HepG2 (cell line): ENCODE data around the gene RCAN2. TPM values are rescaled to one million over a fixed set of nuclear protein-coding genes. Genes with fewer than 3 reads are reported as not detected.

Source experiments
- ATAC-seq: fragments of 200-7000 bp; cut with Tn5 transposase; 3 replicates; pipeline ENCODE4 v1.9.1; 2020; ENCODE audit warnings: mild to moderate bottlenecking, moderate library complexity
- BruUV-seq: library from RNA; stranded (reverse); fragments of 400-500 nt; replicated peaks from 2 replicates; lab custom pipeline; 2021; lab: Mats Ljungman, UMichigan
- CTCF ChIA-PET: fragments of 300-600 bp; formaldehyde crosslinking; extraction: SDS; loops from one replicate; lab custom pipeline; 2021; ENCODE audit warnings: low total read pairs, inconsistent platforms, low intra/inter-chr PET ratio; lab: Yijun Ruan, JAX
- POLR2A ChIA-PET: fragments of 350-600 bp; sonication (Branson Sonifier 250); formaldehyde crosslinking; loops from one replicate; lab custom pipeline; 2020; ENCODE audit warnings: antibody characterized with exemption, inconsistent platforms; lab: Yijun Ruan, JAX
- DNase-seq: peaks from one replicate; pipeline ENCODE4 v3.0.0-alpha.2; 2015; ENCODE audit warnings: low spot score
- FAIRE-seq: peaks from 3 replicates; lab custom pipeline; 2011; peaks lifted over from hg19 to GRCh38; lab: Jason Lieb, UNC
- H2AFZ ChIP-seq: one replicate; pipeline ENCODE4 v1.6.1; 2011; ENCODE audit warnings: low read length, inconsistent platforms
- H3K27ac ChIP-seq: fragments of 300-600 bp; 3 replicates; pipeline ENCODE4 v1.8.0; 2011; ENCODE audit warnings: mixed run types, mild to moderate bottlenecking, mixed read lengths, low read length, inconsistent platforms; ENCODE audit not compliant: insufficient read depth; ENCODE audit errors: extremely low read length
- H3K27me3 ChIP-seq, 2 experiments: fragments of 200-600 bp in 1 of 2; 2 replicates in 1 of 2; 3 replicates in 1 of 2; pipeline versions ENCODE4 v1.6.0 to v1.8.0; 2011; ENCODE audit warnings: low read length in 2 of 2, mild to moderate bottlenecking in 2 of 2, moderate library complexity in 2 of 2, inconsistent platforms in 1 of 2; ENCODE audit not compliant: insufficient read depth in 2 of 2, control insufficient read depth in 1 of 2
- H3K36me3 ChIP-seq, 2 experiments: fragments of 200-600 bp in 1 of 2; replicated peaks in 1 of 2; 2 replicates in 1 of 2; 3 replicates in 1 of 2; pipeline versions ENCODE4 v1.5.1 to v1.8.0; 2011; ENCODE audit warnings: low read length in 2 of 2, inconsistent platforms in 1 of 2; ENCODE audit not compliant: insufficient read depth in 2 of 2, control insufficient read depth in 1 of 2
- H3K4me1 ChIP-seq: 2 replicates; pipeline ENCODE4 v1.5.1; 2012; ENCODE audit warnings: low read length, inconsistent platforms; ENCODE audit not compliant: insufficient read depth
- H3K4me2 ChIP-seq: 2 replicates; pipeline ENCODE4 v1.6.0; 2011; ENCODE audit warnings: low read depth, low read length, inconsistent platforms
- H3K4me3 ChIP-seq, 3 experiments: fragments of 200-600 bp in 1 of 3; sonication (generic), shearing (Covaris generic) in 1 of 3; replicated peaks in 1 of 3; 2 replicates each; pipeline ENCODE4 v1.5.1; 2011 to 2016; ENCODE audit warnings: low read length in 3 of 3, inconsistent platforms in 2 of 3, low read depth in 2 of 3, mild to moderate bottlenecking in 2 of 3, control low read depth in 1 of 3, mixed read lengths in 1 of 3; ENCODE audit not compliant: insufficient read depth in 1 of 3
- H3K79me2 ChIP-seq: one replicate; pipeline ENCODE4 v1.6.1; 2011; ENCODE audit warnings: low read length, inconsistent platforms; ENCODE audit not compliant: insufficient read depth
- H3K9ac ChIP-seq: 2 replicates; pipeline ENCODE4 v1.6.0; 2011; ENCODE audit warnings: mild to moderate bottlenecking, low read depth, low read length, inconsistent platforms; ENCODE audit not compliant: insufficient read depth
- H3K9me3 ChIP-seq: 2 replicates; pipeline ENCODE4 v1.5.1; 2012; ENCODE audit warnings: mild to moderate bottlenecking, low read length
- H4K20me1 ChIP-seq: 2 replicates; pipeline ENCODE4 v1.6.0; 2011; ENCODE audit warnings: inconsistent platforms, mild to moderate bottlenecking, low read length, moderate library complexity; ENCODE audit not compliant: insufficient read depth
- CENPT ChIP-seq: sonication (generic); formaldehyde crosslinking; IDR thresholded peaks from 2 replicates; pipeline ENCODE4 v1.8.0; 2022; ENCODE audit warnings: low read depth, mild to moderate bottlenecking, moderate library complexity, missing genetic modification reagents
- HNRNPK ChIP-seq: fragments of 200-400 bp; formaldehyde crosslinking; IDR thresholded peaks from 2 replicates; pipeline ENCODE4 v1.6.1; 2018; ENCODE audit warnings: low read length, low read depth, moderate library complexity, mild to moderate bottlenecking; ENCODE audit not compliant: poor library complexity, severe bottlenecking
- HOXA3 ChIP-seq: sonication (generic); formaldehyde crosslinking; IDR thresholded peaks from 2 replicates; pipeline ENCODE4 v1.5.0; 2020; ENCODE audit warnings: missing genetic modification reagents
- JUN ChIP-seq: sonication (generic); formaldehyde crosslinking; IDR thresholded peaks from 2 replicates; pipeline ENCODE4 v1.4.0; 2020; ENCODE audit warnings: mild to moderate bottlenecking, missing genetic modification reagents
- MEIS1 ChIP-seq: sonication (generic); formaldehyde crosslinking; IDR thresholded peaks from 2 replicates; pipeline ENCODE4 v1.9.0; 2021; ENCODE audit warnings: mild to moderate bottlenecking, missing genetic modification reagents, moderate library complexity, borderline replicate concordance
- RBAK ChIP-seq: sonication (generic); formaldehyde crosslinking; IDR thresholded peaks from 2 replicates; pipeline ENCODE4 v1.5.1; 2020; ENCODE audit warnings: mild to moderate bottlenecking, missing genetic modification reagents
- RORA ChIP-seq: sonication (generic); formaldehyde crosslinking; IDR thresholded peaks from 2 replicates; pipeline ENCODE4 v1.5.0; 2020; ENCODE audit warnings: mild to moderate bottlenecking, missing genetic modification reagents, moderate library complexity
- SMAD9 ChIP-seq: sonication (generic); formaldehyde crosslinking; IDR thresholded peaks from 2 replicates; pipeline ENCODE4 v1.5.1; 2020; ENCODE audit warnings: mild to moderate bottlenecking, missing genetic modification reagents
- TARDBP ChIP-seq: sonication (generic); formaldehyde crosslinking; IDR thresholded peaks from 2 replicates; pipeline ENCODE4 v1.8.0; 2022; ENCODE audit warnings: mild to moderate bottlenecking, missing genetic modification reagents
- ZBTB21 ChIP-seq: sonication (generic); formaldehyde crosslinking; IDR thresholded peaks from 2 replicates; pipeline ENCODE4 v1.4.0; 2020; ENCODE audit warnings: missing genetic modification reagents
- ZC3H13 ChIP-seq: sonication (generic); formaldehyde crosslinking; IDR thresholded peaks from 2 replicates; pipeline ENCODE4 v1.8.1; 2023; ENCODE audit warnings: mild to moderate bottlenecking, missing genetic modification reagents, moderate library complexity
- ZFP82 ChIP-seq: sonication (generic); formaldehyde crosslinking; IDR thresholded peaks from 2 replicates; pipeline ENCODE4 v1.5.1; 2020; ENCODE audit warnings: mild to moderate bottlenecking, missing genetic modification reagents, borderline replicate concordance
- ZFY ChIP-seq: sonication (generic); formaldehyde crosslinking; IDR thresholded peaks from 2 replicates; pipeline ENCODE4 v1.4.0; 2020; ENCODE audit warnings: missing genetic modification reagents
- ZNF24 ChIP-seq: fragments of 450-650 bp; IDR thresholded peaks from 2 replicates; pipeline ENCODE4 v1.6.1; 2017; ENCODE audit warnings: antibody characterized with exemption, mild to moderate bottlenecking
- in situ Hi-C: cut with HindIII; loops from 2 replicates; pipeline ENCODE4 v1.10.0; 2017; ENCODE audit warnings: low pct_unique_long_range_greater_than_20kb; ENCODE audit not compliant: extremely low pct_ligation_motif_present
- intact Hi-C: fragments of 100-400 bp; cut with micrococcal nuclease; formaldehyde crosslinking; loops from one replicate; pipeline ENCODE4 v1.10.0; 2022; ENCODE audit not compliant: unreplicated experiment
- polyA plus RNA-seq, 8 experiments: library from polyadenylated mRNA; depleted of rRNA in 3 of 8; stranded (reverse) in 7 of 8; unstranded in 1 of 8; fragments of >200 nt; fragmentation: Illumina TruSeq in 4 of 8; extraction: Trizol in 4 of 8; gene quantifications; 2 replicates each; pipeline versions ENCODE4 v1.2.1 to v1.2.3, GENCODE V29; 2011 to 2016; ENCODE audit warnings: low read depth in 4 of 8, missing spikeins in 1 of 8, mixed read lengths in 1 of 8; ENCODE audit not compliant: insufficient read depth in 1 of 8
- total RNA-seq, 5 experiments: library from RNA; depleted of rRNA; stranded (reverse); fragments of >200 nt; fragmentation: Illumina TruSeq; extraction: Trizol; gene quantifications; 2 replicates each; pipeline ENCODE4 v1.2.3, GENCODE V29; 2016; ENCODE audit warnings: low read depth in 1 of 5
- TF ChIP-seq, protein P1 (sequence below): sonication (generic); formaldehyde crosslinking; IDR thresholded peaks from 2 replicates; pipeline ENCODE4 v1.4.0; 2020; ENCODE audit warnings: missing genetic modification reagents
- TF ChIP-seq, protein P2 (sequence below): sonication (generic); formaldehyde crosslinking; IDR thresholded peaks from 2 replicates; pipeline ENCODE4 v1.5.0; 2020; ENCODE audit warnings: mild to moderate bottlenecking, low read depth, missing genetic modification reagents, borderline replicate concordance

Gene RCAN2
- total and polyA plus RNA-seq, 2 of the 13 experiments (the other 11 are each of a cell fraction or from before 2014, with no cell fraction given) = not detected

GRCh38 chr6:46526607-46527006 is 35.4 kb upstream of the RCAN2 start (continued):
- no peak for TF ChIP-seq ZFY (CRISPR knock-in tag)
- no peak for TF ChIP-seq TARDBP

DNA sequence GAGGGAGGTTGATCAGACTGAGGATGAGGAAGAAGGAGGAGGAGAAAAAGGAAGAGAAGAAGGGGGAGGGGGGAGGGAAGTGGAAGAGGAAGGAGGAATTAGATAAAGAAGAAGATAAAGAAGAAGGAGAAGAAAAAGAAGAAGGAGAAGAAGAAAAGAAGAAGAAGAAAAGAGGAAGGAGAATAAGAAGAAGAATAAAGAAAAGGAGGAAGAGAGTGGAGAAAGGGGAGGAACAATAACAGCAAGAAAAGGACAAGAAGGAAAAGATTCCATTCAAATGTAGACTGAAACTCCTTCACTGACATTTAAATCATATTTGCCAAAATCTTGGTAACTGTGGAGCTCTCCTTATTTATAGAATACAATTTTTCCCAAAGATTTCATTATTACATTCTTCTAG is 34.3 kb upstream of the RCAN2 start:
- Histone ChIP-seq H3K4me3 (no peak overlapping the region), H3K9ac (no peak overlapping the region), H2AFZ (no peak overlapping the region), H3K79me2 (no peaks in the 10 kb centered on the region), H3K4me2 (no peak overlapping the region), H4K20me1 (no peaks in the 10 kb centered on the region), H3K27me3 (no peaks in the 10 kb centered on the region), H3K27ac (no peak overlapping the region), H3K9me3 (no peaks in the 10 kb centered on the region), H3K4me1 (no peaks in the 10 kb centered on the region), H3K36me3 (no peaks in the 10 kb centered on the region)
- TF ChIP-seq RORA (no peak), RBAK (no peak), HOXA3 (CRISPR knock-in tag) (no peak), HNRNPK (peak; percentile 89), SMAD9 (CRISPR knock-in tag) (no peak), CENPT (no peak), ZNF24 (no peak), ZC3H13 (no peak)
- ChIA-PET CTCF (no interaction called here), POLR2A (no interaction called here)
- ATAC-seq = no peak
- FAIRE-seq = no peak
- DNase-seq = no peak
- no TSS peak for BruUV-seq
- intact Hi-C loops = no loop called here
- in situ Hi-C loops = no loop called here

DNA sequence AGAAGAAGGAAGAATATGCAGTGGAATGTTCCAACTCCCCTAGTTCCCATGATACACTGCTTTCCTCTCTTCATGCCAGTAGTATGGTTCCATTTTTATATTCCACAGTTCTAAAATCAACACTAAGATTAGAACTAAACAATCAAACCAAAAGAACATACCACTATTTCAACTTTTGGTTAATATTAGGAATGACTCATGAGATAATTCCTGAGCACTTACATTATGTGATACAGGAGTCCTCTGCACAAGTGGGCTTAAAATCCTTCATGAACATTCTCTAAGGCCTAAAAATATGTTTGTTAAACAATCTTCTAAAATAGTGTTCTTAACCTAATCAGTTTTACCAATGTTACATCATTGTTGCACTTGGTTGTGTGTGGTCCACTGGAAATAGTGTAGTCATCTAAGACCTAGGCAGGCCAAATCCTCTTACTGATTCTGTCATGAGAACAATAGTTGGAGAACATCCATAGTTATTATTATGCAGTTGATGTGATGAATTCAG is 30.3 kb upstream of the RCAN2 start:
- DNase-seq (no peak), FAIRE-seq (no peak)
- Histone ChIP-seq H3K4me2 (no peak overlapping the region), H3K27me3 (no peaks in the 10 kb centered on the region), H3K9me3 (no peaks in the 10 kb centered on the region)
- intact Hi-C loops (no loop called here), in situ Hi-C loops (no loop called here)
- TF ChIP-seq ZFP82 (CRISPR knock-in tag) = no peak
- TF ChIP-seq, protein P1, sequence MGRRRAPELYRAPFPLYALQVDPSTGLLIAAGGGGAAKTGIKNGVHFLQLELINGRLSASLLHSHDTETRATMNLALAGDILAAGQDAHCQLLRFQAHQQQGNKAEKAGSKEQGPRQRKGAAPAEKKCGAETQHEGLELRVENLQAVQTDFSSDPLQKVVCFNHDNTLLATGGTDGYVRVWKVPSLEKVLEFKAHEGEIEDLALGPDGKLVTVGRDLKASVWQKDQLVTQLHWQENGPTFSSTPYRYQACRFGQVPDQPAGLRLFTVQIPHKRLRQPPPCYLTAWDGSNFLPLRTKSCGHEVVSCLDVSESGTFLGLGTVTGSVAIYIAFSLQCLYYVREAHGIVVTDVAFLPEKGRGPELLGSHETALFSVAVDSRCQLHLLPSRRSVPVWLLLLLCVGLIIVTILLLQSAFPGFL (CRISPR knock-in tag) = no peak
- TF ChIP-seq JUN (CRISPR knock-in tag) = no peak
- TF ChIP-seq ZBTB21 = no peak
- no peak for TF ChIP-seq MEIS1
- TF ChIP-seq, protein P2, sequence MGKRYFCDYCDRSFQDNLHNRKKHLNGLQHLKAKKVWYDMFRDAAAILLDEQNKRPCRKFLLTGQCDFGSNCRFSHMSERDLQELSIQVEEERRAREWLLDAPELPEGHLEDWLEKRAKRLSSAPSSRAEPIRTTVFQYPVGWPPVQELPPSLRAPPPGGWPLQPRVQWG (CRISPR knock-in tag) = no peak
- TF ChIP-seq, all 625 proteins: peak for 0
- no peaks in the 10 kb centered on the region for H4K20me1 ChIP-seq
- ATAC-seq = no peak
- no peak overlapping the region for H3K27ac ChIP-seq
- ChIA-PET CTCF (no interaction called here), POLR2A (no interaction called here)
- H3K4me3 ChIP-seq = no peak overlapping the region
- BruUV-seq = no TSS peak
- H3K36me3 ChIP-seq = no peaks in the 10 kb centered on the region
- no peak overlapping the region for H2AFZ ChIP-seq
- no peak overlapping the region for H3K9ac ChIP-seq
- no peaks in the 10 kb centered on the region for H3K79me2 ChIP-seq
- no peaks in the 10 kb centered on the region for H3K4me1 ChIP-seq
